Activated CD4-positive, alpha-beta T cell treated with anti-CD3 and anti-CD28 coated beads for 48 hours (primary cell): ENCODE measurements around the gene SIRT5.

Experiments used
- DNase-seq: peaks from one replicate; pipeline ENCODE4 v3.0.0-alpha.2; 2020

The SIRT5 gene

DNA sequence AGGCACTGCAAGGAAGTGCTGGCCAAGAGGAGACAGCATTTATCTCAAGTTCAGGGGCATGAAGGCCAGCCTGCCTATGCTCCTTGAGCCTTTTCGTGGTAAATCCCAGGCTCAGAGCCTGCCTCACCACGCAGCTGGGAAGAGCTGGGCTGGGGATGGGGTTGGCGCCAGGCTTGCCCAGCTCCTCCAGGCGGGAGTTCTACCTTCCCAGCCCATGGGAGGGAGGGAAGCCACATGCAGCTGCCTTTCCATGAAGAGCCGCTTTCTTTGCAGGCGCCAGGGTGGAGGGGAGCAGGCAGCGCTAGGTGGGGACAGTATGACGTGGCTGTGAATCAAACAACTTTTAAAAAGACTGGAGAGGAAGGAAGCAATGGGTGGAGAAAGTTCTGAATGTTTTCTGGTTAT, 19.5 kb upstream of the SIRT5 start:
- no peak for DNase-seq

DNA sequence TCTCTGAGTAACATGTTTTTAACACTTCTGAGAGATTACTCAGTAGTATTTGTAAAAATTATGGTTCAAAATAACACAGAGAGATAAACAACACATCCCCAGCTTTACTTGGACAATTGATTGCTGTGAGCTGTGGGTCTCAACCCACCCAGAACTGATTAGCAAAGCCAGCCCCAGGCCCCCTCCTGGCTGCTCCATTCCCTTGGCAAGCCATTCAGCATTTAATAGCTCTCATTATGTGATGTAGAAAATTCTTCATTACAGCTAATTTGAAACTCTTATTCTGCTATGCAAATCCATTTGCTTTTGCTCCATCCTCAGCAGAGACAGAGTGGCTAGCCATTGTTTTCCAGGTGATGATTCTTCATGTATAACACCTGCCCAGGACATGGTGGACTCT, 16.6 kb upstream of the SIRT5 start:
- DNase-seq: no peak

DNA sequence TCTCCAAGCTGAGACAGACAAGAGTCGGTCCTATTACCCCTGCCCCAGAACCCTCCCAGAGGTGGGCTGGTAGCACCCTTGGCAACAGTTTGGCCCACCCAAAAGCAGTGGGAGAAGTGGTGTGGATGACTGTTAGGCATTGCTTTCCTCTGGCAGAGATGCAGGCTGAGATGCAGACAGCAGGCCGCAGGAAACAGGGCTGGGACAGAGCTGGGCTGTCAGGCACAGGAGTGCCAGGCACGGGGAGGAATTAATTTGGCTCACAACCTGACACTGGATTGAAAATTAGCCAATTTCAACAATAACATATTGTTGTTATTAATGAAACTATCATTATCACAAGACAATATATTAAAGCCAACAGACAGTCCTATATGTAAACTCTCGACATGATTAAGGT, 15.7 kb upstream of the SIRT5 start:
- no peak for DNase-seq

- no peak for DNase-seq
Observed at GRCh38 chr6:13559251-13559650, 15.2 kb upstream of the SIRT5 start.

GRCh38 chr6:13559968-13560650, 14.3 kb upstream of the SIRT5 start:
- no peak for DNase-seq

DNA sequence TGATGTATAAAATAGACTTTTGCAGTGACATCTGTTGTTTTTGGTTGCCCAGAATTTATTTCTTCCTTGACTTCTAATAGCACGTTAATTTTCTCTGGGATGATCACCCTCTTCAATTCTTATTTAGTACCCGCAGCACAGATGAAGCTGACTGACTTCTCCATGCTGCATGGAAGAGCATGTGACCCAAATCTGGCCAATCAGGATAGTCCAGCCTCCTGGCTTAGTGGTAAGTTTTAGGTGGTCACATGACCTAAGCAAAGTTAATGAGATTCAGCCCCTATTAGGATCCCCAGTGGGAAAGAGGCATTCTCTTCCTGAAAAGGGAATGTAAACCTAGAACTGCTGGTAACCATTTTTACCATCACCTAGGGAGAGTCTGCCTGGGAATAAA, 13.8 kb upstream of the SIRT5 start:
- no peak for DNase-seq

GRCh38 chr6:13561624-13562267, 12.7 kb upstream of the SIRT5 start:
- no peak for DNase-seq

DNA sequence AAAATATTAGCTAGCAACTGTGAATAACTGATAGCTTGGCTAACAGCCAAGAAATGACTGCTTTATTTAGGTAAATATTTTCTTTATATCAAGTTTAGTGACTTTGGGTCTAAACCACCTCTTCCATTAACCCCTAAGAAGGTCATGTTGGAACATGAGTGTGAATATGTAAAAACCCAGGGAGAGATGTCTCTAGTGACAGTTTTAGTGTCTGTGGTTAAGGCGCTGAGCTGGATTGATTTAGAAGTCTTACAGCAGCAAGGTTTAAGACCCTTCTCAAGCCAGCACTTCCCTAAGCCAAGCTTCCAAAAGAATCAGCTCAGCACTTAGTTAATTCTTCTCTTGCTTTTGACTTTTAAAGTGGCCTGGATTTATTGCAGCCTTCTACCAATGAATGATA, 11.4 kb upstream of the SIRT5 start:
- DNase-seq: no peak

GRCh38 chr6:13565921-13566320, 8.5 kb upstream of the SIRT5 start:
- DNase-seq: no peak

- DNase-seq: no peak
Observed at GRCh38 chr6:13566500-13566899, 7.9 kb upstream of the SIRT5 start.

DNA sequence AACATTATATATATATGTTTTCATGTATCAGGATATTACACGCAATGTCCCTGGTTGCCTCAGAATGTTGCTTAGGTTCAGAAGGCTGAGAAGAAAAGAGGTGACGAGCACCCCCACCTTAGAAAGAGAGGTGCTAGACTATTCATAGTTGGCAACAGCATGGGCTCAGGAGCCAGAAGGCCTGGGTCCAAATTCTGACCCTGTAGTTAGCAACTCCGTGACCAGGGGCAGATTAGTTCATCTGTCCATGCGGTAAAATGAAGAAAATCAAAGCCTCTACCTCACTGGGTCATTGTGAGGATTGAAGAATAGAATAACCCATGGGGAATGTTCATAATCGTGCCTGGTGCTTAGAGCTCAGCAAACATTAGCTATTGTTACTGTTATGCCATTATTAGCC, 5.4 kb upstream of the SIRT5 start:
- DNase-seq: no peak

- no peak for DNase-seq
Observed at GRCh38 chr6:13572240-13572639, 2.2 kb upstream of the SIRT5 start.

GRCh38 chr6:13572951-13573654, 1.3 kb upstream of the SIRT5 start:
- no peak for DNase-seq

DNA sequence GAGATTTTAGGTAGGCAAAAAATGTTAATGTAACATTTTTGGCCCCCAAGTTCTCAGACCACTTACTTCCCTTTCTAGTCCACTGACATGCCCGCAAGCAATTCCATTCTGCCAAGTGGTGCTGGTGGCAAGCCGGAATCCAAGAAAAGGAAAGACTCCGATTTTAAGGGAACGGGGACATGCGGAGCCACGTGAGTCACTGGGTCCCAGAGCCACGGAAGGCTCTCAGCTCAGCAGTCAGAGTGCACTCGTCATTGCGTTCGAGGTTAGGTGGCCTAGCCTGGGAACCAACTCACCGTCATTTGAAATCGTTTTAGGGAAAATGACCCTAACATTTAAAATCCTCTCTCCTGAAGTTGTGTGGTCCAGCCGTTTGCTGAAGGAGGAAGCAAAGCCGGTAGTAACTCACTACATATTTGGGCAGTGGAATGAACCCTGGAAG, 711 bp upstream of the SIRT5 start:
- peak; percentile 41 for DNase-seq

DNA sequence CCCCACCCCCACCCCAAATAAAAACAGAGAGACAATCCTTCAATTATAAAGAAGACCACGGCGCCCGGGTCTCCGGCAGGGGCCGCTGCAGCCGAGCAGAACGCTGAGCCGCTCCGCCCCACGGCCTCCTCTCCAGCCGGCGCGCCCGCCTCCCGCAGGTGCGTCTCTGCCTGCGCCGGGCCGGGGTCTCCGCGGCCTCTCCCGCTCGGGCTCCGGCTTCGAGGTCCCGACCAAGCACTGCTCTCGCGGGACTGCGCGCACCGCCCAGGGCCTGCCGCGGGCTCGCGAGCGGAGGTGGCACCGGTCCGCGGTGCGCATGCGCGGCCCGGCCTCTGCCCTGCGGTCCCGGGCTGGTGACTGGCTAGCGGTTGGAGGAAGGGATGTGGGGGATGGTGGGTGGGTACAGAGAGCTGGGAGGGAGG, 241 bp upstream of the SIRT5 start:
- DNase-seq: peak; percentile 93

GRCh38 chr6:13575377-13575775, 975 bp downstream of the SIRT5 start:
- no peak for DNase-seq

DNA sequence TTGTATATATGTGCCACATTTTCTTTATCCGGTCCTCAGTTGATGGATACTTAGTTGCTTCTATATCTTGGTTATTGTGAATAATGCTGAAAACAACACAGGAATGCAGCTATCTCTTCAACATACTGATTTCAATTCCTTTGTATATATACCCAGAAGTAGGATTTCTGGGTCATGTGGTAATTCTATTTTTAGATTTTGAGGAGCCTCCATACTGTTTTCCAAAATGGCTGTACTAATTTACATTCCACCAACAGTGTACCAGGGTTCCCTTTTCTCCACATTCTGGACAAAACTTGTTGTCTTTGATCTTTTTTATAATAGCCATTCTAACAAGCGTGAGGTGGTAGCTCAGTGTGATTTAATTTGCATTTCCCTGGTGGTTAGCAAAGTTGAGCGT, 1.6 kb downstream of the SIRT5 start:
- DNase-seq: no peak

GRCh38 chr6:13577926-13578325, 3.5 kb downstream of the SIRT5 start:
- no peak for DNase-seq

DNA sequence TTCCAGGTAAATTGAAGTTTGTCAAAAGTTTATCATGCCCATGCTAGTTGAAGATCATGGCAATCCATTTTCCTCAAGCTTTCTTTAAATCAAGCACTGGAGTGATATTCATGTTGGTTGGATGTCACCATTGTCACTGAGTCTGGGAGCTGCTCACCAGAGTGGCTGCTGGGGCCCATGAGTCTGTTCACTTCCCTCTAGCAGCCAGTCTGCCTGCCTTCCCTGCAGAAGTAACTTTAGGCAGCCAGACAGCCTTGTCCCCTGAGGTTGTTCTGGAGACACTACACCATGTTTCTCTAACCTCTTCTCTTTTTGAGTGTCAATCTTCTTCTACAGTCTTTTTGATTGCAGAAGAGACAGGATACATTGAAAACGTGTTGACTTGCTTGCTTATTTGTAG, 5.5 kb downstream of the SIRT5 start:
- no peak for DNase-seq

DNA sequence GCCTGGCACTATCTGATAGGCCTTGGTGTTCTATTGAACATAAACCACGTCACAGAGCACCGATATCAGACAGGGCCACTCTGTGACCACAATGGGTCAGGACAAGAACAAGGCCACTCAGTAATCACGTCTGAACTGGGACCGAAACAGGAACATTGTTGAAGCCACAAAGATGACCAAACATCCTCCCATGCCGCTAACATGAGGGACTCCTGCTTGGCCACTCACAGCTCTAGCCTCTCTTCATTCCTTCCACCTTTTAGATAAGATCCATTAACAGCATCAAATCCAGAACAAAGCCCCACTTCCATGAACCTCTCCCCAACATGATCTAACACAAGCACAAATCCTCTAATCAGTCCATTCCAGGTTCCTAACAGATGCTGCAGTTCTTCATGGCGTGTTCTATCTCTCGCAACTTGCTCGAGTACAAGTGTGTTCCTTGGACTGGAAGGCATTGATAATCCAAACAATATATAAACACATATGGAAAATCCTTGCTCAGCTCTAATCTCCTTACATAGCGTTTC, 7.4 kb downstream of the SIRT5 start:
- DNase-seq: no peak

DNA sequence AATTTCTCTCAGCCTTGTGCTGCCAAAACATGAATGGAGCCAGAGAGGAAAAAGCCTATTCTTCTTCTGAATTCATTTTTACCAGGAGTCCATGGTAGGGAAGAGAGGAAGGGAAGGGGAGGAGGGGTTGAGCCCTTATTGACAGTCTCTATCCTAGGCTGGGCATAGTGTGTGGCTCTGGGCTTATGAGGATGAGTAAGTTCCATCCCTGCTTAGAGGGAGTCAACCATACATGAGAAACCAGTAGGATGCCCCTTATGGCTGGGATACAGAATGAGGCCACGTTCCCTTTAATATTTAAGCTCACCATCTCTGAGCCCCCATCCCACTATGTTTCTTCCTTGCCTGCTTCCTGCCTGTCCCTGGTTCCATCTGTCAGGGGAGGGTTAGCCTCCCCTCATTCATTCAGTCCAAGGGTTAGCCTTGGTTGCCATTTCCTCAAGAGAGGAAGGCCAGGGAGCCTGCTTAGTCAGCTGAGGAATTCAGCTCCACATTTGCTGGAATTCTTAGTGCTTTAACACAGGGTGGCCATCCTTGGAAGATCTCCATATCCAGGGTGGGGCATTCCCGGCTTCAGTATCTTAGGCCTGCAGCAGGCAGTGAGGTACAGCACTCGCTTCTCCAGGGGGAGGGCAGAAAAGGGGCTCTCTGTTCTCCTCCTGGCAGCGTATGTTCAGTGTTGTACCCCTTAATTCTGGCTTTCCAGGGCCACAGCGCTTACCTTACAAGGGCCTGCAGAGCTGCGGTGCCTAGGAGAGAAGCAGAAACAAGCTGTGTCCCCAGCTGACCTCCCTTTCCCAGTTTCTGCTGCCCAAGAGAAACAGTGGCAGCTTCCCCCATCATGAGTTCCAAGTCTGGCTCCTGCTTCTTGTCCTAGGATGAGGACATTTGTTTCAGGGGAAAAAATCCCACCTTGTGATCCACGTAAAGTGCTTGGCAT, 12.5 kb downstream of the SIRT5 start:
- no peak for DNase-seq

DNA sequence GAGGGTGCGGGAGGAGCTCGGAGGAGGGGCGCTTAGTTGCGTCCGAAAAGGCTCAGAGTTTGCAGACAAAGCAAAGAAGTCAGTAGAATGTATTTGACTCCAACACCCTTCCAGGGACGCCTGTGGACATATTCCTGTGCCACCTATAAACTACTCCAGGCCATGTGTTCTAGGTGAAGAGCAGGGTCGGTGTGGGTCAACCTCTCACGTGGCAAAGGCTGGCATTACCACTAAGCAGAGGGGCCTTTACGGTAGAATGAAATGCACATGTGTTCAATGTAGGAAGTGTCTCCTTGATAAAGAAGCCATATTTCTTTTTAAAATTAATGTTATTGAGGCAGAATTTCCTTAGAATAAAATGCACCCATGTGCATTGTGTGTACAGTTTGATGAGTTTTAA, 15.4 kb downstream of the SIRT5 start:
- no peak for DNase-seq
